Measurements from ENCODE around the gene DYNC1LI2.

DYNC1LI2 gene

DNA sequence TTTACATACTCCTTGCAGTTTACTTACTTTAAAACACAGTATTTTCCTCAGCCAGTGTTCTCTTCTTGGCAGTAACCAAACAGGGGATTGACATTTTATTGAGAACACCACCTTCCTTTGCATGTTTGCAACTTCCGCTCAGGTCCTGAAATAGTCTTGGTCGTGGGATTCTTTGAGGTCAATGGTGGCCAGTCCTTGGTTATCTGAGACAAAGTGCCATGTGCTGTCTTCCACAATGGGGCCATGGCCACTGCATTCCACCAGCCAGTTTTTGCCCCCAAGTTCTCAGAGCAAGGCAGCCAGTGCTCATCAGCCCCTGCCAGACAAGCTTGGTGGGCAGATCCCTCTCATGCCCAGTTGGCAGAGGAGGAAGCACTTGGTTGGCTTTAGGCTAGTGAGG, 77.7 kb downstream of the DYNC1LI2 start:
- Mint-ChIP-seq H3K27ac (no peak overlapping the region), H3K9me3 (no peaks in the 10 kb centered on the region), H3K27me3 (no peaks in the 10 kb centered on the region), H3K36me3 (ENCODE audit: low read depth) (no peaks in the 10 kb centered on the region), H3K4me3 (no peak overlapping the region), H3K4me1 (ENCODE audit: low read depth) (no peaks in the 10 kb centered on the region)

All from stimulated activated naive CD8-positive, alpha-beta T cell treated with anti-CD3 and anti-CD28 coated beads, Interleukin-15, Interleukin-2, amounts not matched to agents 100 ng/mL and 50 ng/mL, for 24 hours (primary cell).